ENCODE data around the gene AOC3.

Gene AOC3, protein sequence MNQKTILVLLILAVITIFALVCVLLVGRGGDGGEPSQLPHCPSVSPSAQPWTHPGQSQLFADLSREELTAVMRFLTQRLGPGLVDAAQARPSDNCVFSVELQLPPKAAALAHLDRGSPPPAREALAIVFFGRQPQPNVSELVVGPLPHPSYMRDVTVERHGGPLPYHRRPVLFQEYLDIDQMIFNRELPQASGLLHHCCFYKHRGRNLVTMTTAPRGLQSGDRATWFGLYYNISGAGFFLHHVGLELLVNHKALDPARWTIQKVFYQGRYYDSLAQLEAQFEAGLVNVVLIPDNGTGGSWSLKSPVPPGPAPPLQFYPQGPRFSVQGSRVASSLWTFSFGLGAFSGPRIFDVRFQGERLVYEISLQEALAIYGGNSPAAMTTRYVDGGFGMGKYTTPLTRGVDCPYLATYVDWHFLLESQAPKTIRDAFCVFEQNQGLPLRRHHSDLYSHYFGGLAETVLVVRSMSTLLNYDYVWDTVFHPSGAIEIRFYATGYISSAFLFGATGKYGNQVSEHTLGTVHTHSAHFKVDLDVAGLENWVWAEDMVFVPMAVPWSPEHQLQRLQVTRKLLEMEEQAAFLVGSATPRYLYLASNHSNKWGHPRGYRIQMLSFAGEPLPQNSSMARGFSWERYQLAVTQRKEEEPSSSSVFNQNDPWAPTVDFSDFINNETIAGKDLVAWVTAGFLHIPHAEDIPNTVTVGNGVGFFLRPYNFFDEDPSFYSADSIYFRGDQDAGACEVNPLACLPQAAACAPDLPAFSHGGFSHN

DNA sequence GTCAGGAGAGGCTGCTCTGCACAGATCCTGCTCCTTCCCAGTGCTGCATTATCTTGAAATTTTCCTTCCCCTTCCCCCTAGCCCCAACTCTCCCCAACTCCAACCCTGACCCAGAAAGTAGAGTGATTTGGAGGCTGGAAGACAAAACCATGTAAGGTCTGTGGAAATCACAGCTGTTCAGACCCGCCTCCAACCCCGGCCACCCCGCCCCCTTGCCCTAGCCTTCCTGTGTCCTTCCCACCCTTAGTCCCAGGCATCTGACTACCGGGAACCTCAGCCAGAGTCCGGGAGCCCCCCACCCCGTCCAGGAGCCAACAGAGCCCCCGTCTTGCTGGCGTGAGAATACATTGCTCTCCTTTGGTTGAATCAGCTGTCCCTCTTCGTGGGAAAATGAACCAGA is at the start of gene AOC3:
AOC3 (plus strand) TSS at position 246 of the 400 bp plus-strand sequence; CDS start at position 391, 145 bp downstream.
- DNase-seq (ENCODE audit: low spot score), result no peak

DNA sequence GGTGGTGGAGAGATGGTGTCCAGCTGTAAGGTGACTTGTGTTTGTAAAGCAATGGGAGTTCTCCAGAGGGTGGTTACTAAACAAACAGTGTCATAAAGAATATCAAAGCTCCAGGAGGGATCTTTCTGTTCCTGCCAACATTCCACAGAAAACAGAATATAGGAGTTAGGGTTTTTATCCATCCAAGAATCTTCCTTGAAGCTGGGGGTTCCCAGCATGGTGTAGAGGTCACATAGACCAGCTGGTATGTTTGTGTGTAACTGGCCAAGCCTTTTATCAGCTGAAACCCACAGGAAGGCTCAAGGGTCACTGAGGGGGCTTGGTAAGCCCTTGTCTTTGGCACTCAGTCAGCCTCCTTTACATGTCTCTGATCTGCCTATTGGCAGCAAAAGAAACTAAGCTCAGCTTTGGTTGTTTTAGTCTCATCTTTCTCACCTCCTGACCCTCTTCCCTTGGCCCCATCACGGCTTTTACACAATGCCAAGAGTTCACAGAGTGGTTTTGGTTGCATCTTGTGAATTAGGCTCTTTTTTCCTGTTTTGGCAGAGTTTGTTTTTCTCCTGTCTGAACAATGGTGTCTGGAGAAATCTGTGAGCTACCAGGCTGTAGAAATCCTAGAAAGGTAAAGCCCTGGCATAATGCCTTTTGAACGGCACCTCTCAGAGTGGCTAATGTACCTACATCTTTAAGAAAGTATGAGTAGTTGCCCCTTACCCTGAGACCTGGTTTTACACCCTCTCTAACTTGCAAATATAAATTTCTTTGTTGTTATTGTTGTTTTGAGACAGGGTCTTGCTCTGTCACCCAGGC is 47.7 kb upstream of the AOC3 start:
- no peak for DNase-seq (ENCODE audit: low spot score)

DNA sequence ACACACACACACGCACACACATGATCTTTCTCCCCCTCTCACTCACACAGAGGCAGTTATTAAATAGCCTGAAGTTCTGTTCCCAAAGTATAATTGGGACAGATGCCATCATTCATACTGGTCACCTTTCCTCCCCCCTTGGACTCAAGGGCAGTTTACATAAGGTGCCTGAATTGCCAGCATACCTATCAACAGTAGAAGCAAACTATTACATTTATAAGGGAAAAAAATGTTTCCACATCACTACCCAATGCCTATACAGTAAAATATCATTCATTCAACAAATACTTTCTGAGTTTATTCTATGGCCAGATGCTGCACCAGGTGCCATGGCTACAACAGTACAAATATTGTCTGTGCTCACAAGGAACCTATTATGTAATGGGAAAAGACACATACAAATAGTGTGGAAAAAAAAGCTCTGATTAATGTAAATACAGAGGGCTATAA is 46.1 kb upstream of the AOC3 start:
- no peak for DNase-seq (ENCODE audit: low spot score)

DNA sequence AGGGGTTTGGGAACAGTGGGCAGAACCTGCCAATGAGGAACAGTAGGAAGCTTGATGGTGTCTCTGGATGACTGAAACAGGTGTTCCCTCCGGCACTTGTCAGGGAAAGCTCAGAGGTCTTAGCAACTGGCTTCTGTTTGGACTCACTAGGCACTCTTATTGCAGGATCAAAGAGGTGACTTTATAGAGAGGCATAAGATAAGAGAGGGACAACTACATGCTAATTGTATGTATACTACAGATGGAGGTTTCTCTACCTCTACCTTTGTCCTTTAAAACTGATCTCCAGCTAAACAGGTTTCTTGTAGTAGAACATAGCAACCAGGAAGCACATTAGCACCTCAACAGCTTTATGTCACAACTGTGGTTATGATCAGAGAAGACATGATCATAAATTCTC is 44.8 kb upstream of the AOC3 start:
- no peak for DNase-seq (ENCODE audit: low spot score)

DNA sequence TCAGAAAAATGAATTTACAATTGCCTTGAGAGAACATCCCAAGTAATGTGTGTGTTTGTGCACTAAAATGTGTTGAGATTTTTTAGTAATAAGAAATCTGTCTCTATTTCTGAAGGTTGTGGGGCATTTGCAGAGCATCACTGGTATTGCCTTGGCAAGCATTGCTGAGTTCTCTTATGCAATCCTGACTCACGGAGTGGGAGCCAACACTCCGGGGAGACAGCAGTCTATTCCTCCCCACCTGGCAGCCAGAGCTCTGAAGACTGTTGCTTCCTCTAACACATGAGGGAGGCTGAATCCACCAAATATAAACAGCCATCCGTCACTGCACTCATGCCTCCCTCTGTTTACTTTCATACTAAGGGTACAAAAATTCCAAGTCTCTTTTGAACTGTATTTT is 41.7 kb upstream of the AOC3 start:
- DNase-seq (ENCODE audit: low spot score), result peak; percentile 63

DNA sequence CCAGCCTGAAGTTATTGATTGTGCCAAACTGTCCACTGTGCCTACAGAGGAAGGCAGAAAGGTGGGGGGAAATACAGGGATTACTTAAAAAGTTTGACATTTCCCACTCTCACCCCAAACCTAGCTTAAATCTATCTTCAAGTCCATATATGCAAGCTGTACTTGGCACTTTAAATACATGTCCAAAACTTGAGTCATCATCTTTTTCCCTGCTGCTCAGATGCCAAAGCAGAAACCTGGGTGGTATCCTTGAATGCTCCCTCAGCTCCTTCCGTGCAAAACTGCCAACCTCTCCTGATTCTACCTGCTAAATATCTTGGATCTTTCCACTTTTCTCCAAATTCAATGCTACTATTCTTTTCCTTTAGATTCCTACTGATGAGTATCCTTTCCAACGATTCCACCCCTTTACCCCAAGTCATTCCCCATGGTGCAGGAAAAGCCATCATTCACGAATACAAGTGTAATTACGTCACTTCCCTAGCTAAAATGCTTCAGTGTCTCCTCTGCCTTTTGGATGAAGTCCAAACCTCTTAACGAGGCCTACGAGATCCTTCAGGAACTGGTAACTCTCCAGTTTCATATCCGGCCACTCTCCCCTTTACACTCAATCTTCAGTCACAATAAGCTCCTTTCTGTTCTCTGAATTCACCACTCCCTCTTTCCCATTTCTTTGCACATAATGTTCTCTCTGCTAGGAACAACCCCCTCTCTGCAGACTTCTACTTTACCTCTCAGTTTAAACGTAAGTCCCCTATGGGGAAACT is 36.2 kb upstream of the AOC3 start:
- DNase-seq (ENCODE audit: low spot score), result no peak

DNA sequence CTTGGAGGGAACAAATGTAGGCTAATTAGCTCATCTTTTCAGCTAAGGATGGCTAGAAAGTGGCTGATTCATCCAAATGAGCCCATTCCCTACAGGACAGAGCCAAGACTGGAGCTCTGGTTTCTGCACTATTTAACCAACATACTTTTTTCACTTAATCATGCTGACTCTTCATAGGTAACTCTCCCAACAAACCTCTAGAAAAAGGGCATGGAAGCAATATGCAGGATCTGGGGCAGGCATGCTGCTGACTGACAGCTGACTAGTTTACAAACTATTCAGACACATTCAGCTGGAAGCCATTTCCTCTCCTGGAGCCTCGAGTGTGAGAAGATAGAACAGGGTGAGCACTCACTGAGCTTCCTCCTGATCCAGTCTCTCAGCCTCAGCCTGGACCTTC is 33.1 kb upstream of the AOC3 start:
- no peak for DNase-seq (ENCODE audit: low spot score)

DNA sequence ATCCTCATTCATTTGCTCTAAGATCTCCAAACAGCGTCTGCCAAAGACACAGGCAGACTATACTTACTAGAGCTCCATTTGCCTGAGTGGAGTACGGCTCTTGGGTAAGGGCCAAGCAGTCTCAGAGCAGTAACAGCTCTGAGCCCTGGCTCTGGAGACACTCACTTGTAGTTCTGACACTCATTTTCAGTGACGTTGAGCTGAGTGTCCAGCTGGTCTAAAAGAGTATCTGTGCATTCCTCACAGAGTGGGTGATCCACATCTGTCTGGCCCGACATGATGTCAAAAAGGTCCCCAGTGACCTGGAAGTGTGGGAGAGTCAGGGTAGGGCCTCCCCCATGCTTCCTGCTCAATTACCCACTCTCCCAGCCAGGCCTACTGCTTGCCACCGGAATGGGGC is 32.6 kb upstream of the AOC3 start:
- no peak for DNase-seq (ENCODE audit: low spot score)

DNA sequence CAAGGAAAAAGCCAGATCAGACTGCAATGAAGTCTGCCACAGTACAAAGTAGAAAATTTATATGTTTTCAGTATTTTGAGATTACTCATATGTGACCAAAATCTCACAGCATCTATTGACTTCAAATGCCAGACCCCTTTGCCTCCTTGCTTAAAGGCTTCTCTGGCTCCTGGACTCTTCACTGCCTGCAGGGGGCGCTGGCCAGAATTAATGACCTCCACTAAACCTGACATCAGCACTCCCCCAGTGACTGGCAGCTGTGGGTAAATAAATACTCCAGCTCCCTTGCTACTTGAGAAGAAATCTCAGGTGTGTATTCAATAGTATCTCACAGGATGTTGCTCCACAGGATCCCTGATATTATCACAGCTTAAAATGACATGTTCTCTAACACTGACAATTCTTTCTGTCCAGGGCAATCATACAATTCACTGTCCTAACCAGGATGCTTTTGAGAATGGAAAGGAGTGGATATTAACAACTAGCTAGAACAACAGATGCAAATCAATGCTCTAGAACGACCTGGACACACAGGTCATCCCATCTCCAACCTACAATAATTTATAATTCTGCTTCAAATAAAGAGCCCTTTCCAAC is 31.0 kb upstream of the AOC3 start:
- peak; percentile 53 for DNase-seq (ENCODE audit: low spot score)

DNA sequence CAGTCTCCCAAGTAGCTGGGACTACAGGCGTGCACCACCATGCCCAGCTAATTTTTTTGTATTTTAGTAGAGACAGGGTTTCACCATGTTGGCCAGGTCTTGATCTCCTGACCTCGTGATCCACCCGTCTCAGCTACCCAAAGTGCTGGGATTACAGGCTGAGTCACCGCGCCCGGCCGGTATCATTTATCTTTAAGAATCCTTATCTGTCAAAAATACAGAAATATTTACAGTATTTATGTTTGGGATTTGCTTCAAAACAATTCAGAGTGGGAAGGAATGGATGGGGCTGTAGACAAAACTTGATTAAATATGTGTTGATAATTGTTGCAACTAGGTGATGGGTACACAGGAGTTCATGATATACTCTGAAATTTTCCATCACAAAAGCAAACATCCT is 29.8 kb upstream of the AOC3 start:
- no peak for DNase-seq (ENCODE audit: low spot score)

DNA sequence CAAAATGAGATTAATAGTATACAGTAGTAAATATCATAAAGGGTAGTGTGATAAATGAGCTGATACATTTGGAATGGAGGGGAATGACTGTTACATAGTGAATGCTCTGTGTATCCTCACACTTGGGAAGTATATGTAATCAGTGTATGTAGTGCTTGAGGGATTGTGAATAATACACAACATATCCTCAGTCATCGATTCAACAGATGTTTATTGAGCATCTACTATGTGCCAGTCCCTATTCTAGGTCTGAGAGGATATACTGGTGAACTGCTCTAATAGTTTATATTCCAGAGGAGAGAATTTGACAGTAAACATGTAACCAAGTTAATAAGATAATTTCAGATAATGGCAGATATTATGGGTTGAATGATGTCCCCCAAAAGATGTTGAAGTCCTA is 23.5 kb upstream of the AOC3 start:
- no peak for DNase-seq (ENCODE audit: low spot score)

DNA sequence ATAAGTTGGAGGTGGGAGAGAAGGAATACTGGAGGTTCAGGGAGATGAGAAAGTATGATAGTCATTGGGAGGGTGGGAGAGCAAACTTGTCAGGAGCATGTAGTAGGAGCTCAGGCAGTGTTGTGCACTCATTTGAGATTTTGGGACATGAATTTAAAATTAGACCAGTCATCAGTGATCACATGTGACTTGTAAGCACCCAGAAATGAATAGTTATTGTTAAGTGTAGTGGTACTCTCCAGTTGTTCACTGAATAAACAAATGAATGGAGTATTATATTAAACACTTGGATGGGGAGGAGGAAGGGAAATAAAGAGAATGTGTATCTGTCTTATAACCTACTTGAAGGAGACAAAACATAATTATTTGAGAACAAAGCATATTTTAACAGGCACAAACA is 20.0 kb upstream of the AOC3 start:
- no peak for DNase-seq (ENCODE audit: low spot score)

DNA sequence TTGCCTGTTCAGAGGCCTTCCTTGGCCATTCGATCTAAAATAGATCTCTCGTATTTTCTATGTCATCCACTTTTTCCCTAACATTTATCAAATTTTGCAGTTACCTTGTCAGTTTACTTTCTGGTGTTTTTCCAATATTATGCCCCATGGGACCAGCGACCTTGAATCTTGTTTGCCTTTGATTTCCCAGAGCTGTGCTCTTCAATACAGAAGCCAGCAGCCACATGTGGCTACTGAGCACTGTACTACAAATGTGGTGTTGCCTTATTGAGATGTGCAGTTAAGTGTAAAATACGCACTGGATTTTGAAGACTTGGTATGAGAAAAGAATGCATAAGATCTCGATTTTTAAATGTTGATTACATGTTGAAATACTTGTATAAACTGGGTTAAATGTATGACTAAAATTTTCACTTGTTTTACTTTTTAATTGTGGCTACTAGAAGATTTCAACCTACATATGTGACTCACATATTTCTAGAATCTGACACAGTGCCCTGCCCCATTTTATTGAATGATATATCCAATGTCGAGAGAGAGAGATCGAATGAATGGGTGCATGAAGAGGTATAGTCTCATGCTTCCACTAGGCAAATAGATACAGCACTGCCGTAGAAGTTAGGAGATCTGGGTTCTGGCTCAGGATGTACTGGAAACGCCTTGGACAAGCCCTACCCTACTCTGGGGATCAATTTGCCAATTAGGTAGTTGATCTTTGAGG is 18.6 kb upstream of the AOC3 start:
- no peak for DNase-seq (ENCODE audit: low spot score)

DNA sequence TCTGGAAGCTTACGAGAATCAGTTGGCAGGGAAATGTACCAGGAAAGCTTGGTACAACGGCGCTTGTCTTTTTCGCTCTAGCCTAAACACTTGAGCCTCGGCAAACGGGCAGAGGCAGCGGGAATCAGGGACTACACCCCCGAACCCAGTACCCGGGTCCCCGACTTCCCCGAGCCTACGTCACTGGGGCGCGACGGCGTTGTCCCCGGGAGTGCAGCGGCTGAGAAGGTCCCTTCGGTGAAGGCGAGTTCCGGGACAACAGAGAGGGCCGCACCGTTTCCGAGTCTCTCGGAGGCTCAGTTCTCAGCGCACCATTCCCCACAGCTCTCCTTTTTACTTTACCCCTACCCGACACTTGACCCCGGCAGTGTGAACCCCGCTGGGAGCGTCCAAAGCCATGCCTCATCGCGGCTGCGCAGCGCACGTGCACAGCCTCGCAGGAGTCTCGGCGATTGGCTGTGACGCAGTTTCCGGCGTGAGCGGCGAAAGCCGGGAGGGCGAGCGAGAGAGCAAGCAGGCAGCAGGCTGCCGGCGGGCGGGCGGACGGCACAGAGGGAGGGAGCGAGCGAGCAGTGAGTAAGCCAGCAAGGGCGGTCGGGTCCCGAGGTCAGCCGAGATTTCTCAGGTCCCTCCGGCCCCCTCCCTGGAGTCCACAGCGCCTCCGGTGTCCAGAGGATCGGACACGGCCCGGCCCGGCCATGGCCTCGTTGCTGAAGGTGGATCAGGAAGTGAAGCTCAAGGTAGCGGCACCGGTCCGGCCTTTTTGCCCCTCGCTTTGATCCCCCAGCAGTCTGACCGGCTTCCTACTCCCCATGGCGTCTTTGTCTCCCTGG is 17.8 kb upstream of the AOC3 start, which contains the start of gene PSME3:
PSME3 (plus strand) TSS at position 464 of the 833 bp plus-strand sequence; CDS start at position 699, 235 bp downstream.
- DNase-seq (ENCODE audit: low spot score), result peak; percentile 90

DNA sequence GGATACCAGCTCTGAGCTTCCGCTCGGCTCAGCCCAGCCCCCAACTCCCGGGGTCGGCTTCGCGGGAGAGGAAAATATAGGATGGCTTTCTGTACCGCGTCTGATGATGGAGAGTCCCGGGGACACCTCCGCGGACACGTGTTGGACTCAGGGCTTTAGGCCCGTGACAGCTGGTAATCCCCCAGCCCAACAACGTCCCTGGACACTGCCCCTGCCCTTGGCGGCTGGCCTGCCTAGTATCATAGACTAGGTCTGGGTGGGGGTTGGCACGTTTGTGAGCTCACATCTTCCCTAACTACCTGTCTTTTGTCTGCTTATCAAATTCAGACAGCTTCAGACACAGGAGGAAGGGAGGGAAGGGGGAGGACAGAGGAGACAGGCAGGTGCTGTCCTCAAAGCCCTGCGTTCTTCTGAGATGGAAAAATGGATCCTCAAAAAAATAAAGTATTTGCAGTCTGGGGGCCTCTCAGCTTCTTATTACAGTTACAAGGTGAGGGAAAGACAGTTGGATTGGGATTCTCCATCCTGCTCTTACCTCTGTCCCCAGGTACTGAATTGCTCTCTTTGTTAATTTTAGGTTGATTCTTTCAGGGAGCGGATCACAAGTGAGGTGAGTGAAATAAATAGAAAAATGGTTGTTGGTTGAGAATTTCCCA is 17.1 kb upstream of the AOC3 start:
- DNase-seq (ENCODE audit: low spot score), result no peak

DNA sequence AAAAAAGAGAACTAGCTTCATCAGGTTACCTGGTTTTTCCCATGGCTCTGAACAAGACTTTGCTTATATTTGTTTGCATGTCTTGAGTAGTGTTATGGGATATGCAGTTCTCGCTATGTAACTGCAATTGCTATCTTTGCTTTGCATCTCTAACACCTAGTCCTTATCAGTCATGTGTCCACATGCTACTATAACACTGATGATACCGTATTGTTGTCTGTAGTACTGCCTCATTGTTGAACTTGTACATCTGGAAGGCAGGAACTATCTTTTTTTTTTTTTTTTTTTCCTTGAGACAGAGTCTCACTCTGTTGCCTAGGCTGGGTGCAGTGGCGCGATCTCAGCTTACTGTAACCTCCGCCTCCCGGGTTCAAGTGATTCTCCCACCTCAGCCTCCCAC is 15.3 kb upstream of the AOC3 start:
- no peak for DNase-seq (ENCODE audit: low spot score)

DNA sequence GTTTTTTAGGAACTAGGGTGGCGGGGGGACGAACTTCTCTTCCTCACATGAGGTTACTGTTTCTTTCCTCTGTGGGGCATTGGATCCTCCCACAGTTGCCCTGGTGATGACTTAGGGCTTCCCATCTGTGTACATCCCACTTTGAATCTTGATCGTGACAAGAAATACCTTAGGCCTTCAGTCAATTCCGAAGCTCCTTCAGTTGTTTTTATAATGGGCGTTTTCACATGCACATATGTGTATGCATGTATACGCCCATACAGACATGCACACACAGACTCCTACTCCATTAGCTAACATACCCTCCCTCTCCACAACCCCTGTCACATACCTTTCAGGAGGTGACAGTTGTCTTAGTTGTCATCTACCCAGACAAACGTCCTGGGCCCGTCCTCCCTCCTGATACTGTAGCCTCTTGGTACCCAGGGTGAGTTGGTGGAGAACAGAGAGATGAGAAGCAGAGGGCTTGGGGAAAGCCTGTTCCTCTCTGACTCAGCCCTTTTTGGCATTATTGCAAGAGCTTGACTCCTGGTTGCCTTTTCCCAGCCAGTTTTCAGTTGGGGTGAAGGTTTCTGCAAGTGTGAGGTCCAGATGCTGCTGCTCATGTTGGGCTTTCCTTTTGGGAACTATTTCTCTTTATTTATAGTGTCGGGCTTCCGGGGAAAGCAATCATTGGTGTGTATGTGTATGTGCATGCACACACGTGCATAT is 8.9 kb upstream of the AOC3 start:
- no peak for DNase-seq (ENCODE audit: low spot score)

DNA sequence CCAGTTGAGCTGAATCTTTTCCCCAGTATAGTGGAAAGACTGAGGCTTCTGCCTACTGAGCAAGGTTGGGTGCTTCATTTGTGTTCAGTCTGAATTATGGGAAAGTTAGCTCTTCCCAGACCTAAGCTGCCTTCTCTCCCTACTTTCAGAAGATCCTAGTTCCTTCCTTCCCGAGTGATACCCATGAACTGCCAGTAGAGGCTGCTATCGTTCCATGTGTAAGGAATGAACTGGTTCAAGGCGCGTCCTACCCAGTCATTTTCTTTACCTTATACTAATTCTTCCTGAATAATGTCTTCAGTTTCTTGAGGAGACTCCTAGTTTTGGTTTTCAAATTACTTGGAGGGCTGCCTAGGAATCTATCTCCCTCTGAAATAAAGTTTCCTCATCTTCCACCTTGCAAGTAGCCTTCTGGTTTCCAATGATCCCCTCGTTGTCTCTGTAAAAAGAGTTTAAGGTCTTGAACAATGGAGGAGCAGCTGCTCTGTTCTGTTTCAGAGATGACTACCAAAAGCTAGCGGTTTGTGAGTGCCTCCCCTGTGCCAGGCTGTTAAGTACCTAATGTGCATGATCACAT is 7.6 kb upstream of the AOC3 start:
- peak; percentile 79 for DNase-seq (ENCODE audit: low spot score)
